ENCODE measurements around the gene TFG.
A peak's percentile ranks its signal among the peaks of the same experiment; 100 is the strongest.

TFG gene

DNA sequence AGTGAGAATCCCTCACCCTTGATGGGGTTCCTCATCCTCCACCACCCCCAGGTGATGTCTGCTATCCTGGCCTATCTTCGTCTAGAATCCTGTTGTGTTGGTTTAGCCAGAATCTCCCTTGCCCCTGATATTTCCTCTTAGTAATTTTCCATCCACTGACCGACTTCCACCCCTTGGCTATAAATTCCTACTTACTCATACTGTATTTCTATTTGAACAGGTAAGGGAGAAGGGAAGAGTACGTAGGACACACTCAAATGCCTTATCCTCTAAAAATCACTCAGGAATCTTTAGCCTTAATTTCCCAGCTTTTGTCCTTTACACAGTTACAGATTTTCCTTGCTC, 678 bp upstream of the TFG start:
- DNase-seq, result no peak

DNA sequence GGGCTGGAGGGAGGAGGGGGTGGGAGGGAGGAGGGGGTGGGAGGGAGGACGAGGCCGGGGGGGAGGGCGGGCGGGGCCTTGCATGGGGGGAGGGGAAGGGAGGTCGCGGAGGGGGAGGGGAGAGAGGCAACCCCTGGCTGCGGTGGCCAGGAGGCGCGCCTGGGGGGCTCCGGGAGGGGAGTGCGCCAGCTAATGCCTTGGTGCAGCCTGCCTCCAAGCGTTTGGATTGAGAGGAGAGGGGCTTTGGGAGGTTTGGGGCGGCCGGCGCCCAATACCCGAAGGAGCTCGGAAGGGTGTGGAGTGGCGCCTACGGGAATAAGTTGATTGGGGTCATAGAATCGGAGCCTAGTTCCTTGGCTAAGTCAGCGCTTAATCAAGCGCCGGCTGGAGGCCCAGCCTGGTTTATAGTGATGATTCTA, 557 bp downstream of the TFG start:
- peak; percentile 34 for DNase-seq

DNA sequence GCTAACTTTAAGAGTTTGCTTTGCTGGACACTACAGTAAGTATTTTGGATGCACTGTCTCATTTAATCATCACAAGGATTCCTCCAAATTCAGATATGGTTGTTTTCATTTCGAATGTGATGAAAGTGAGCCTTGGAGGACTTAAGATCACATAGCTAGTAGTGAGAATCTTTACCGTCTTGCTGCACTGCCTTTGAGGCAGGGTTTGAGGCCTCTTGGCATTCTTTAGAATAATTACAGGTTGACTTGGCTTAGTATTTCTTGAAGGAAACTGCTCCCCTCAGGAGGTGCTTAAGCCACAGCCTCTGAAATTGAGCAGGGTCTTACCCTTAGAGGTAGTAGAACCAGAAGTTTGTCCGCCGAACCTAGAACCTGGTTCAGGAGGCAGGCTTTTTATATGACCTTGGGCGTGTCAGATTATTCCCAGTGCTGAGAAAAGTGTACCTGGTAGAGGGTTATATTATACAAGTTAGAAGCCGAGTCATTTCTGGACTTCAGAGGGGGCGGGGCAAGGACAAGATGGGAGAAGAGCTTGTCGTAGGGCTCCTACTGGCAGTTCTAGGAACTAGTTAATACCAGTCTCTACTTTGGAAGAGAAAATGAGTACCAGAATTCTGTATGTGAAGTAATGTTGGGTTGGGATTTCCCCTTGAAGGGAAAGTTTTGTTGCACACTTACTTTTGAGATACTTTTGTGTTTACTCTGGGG, 1.1 kb downstream of the TFG start:
- DNase-seq, result peak; percentile 32

DNA sequence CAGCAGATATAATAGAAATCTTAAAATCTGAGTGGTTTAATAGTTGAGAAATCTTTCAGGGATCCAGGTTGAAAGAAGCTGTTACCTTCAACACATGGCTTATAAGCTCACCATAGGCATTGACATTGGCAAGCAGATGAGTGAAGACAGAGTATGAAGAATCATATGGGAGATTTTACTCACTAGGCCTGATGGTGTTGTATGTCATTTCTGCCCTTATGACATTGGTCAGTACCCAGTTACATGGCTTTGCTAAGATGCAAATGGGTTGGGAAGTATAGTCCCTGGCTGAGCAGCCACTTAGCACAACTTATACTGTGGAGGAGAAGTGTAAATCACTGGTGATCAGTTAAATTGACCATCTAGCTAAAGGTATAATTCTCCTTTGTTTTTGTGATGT, 5.9 kb downstream of the TFG start:
- DNase-seq, result no peak

DNA sequence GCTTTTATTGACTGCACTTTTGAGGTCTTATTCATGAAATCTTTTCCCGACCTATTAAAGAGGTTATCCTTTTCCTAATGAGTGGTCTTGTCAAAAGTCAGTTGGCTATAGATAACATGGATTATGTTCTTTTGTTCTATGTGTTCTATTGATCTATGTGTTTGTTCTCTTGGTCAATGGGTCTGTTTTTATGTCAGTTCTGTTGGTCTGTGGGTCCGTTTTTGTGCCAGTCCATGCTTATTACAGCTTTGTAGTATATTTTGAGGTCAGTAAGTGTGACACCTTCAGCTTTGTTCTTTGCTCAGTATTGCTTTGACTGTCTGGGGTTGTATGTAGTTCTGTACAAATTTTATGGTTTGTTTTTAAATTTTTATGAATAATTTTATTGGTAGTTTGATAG, 7.8 kb downstream of the TFG start:
- no peak for DNase-seq

DNA sequence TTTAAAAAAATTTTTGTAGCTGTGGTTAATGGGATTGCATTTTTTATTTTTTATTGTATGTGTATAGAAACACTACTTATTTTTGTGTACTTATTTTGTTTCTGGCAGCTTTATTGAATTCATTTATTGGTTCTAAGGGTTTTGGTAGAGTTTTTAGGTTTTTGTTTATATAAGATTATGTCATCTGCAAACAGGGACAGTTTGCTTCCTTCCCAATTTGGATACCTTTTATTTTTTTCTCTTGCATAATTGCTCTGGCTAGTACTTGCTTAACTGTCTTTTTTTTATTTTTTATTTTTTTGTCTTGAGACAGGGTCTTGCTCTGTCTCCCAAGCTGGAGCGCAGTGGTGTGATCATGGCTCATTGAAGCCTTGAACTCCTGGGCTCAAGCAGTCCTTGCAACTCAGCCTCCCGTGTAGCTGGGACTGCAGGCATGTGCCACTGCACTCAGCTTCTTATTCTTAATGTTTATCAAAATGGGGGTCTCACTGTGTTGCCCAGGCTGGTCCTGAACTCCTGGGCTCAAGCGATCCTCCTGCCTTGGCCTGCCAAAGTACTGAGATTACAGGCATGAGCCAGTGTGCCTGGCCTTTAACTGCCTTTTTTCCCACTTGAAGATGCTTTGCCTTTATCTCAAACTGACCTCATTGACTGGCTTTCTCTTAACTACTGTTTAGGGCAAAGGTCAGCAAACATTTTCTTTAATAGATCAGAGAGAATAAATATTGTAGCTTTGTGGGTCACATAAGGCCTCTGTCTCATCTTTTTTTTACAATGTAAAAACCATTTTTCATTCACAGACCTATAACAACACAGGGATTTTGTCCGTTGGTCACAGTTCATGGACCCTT, 8.6 kb downstream of the TFG start:
- no peak for DNase-seq

DNA sequence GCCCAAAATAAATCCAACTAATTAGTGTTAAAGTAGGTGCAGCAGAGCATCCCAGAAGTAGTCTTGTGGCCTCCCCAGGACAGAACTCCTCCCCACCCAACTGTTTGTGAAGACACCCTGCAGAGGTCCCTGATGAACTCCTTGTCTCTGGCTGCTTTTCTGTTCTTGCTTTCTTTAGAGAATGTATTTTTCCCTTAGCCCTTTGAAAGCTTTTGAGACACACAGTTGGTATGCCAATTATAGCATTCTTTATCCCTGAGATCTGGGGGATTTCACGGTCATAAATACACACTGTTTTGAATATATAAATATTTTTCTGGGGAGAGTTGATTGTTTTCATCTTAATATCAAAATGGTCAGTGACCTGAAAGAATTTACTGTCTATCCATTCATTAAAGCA, 9.8 kb downstream of the TFG start:
- DNase-seq, result no peak

DNA sequence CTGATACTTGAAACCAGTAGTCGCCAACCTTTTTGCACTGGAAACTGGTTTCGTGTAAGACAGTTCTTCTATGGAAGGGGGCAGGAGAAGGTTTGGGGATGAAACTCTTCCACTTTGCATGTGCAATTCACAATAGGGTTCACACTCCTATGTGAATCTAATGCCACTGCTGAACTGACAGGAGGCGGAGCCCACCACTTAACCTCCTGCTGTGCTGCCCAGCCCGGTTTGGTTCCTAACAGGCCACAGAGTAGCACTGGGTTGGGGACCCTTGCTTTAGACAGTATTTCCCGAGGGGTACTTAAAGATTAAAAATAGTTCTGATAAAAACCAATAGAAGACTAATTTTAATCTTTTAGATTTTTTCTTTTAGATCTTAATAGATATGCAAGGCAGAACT, 11.1 kb downstream of the TFG start:
- DNase-seq, result no peak

DNA sequence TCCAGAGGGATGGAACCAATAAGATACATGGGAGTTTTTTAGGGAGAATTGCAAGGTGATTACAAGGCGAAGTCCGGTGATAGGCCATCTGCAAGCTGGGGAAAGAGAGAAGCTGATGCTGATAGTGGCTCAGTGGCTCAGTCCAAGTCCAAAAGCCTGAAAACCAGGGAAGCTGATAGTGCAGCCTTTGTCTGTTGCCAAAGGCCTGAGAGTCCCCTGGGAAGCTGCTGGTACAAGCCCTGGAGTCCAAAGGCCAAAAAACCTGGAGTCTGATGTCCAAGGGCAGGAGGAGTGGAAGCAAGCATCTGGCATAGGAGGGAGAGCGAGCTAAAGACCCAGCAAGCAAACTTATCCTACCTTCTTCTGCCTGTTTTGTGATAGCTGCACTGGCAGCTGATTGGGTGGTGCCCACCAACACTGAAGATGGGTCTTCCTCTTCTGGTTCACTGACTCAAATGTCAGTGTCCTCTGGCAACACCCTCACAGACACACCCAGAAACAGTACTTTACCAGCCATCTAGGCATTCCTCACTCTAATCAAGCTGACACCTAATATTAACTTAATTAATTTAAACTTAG, 16.7 kb downstream of the TFG start:
- DNase-seq, result no peak

DNA sequence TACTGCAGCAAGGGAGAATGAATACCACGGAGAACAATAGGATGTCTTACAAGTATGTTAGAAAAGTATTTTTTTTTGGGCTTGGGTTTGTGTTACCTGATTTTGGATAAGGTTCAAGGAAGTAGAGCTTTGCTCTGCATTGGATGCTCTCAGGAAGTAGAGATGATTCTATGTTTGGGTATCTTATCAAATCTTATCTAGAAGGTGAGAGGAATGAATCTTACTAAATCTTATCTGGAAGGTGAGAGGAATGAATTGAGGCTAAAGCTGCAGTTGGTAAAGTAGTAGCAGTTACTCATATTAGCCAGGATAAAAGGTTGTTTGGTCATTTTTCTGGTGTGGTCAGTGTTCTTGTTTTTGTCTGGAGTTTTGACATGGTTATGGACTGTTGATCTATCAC, 17.4 kb downstream of the TFG start:
- DNase-seq, result no peak

DNA sequence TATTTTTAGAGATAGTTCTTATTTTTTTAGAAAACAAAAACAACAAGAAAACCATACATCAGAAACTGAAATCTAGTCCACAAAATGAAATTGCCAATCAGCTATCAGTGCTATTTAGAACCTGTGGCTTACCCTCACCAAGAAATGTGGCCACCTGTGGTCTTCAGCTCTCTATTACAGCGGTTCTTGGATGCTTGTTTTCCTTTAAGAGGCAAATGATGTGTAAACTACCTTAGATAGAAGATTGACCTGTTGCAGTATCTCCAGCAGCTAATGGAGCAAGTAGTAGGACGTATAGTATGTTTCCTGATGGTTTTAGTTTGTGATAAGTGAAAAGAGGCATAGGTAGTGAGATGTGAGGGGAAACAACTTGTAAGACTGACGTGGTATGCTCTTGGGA, 21.2 kb downstream of the TFG start:
- no peak for DNase-seq

DNA sequence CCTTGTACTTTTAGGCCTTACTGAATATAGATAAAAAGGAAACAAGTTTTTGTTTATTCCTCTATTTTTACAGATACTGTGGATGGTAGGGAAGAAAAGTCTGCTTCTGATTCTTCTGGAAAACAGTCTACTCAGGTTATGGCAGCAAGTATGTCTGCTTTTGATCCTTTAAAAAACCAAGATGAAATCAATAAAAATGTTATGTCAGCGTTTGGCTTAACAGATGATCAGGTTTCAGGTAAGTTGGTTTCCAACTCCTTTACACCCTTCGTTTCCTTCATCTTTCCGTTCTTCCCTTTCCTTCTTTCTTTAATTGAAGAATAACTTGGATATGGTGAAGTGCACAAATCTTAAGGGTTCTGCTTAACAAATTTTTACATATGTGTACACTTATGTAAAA, 23.1 kb downstream of the TFG start:
- no peak for DNase-seq

DNA sequence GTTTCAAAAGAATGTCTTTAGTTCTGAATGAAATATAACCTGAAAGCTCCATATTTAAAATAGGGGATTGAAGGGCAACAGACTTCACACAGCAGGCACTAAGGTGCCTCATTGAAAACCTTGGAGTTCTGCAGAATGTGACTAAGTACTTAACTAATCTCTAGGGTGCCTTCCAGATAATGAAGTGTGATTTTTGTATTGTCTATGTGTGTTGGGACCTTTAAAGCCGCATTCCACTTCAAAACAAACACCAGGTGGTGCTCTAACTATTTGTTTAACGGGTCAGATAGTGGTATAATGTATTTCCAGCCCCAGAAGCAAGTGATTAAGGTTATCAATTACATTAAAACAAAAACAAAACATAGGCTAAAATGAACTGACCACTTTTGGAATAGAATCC, 28.0 kb downstream of the TFG start:
- no peak for DNase-seq

DNA sequence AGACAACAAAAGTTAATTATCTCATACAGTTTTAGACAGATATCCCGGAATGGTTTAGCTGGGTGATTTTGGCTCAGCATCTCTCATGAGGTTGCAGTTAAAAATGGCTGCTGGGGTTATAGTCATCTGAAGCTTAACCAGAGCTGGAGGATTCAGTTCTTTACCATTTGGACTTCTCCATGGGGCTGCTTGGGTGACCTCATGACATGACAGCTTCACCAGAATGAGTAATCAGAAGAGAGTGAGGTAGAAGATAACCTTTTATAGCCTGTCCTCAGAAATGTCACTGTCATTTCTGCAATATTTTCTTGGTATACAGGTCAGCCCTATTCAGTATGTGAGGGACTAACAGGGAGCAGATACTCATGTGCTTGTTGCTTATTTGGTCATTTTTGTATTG, 30.9 kb downstream of the TFG start:
- DNase-seq, result no peak

DNA sequence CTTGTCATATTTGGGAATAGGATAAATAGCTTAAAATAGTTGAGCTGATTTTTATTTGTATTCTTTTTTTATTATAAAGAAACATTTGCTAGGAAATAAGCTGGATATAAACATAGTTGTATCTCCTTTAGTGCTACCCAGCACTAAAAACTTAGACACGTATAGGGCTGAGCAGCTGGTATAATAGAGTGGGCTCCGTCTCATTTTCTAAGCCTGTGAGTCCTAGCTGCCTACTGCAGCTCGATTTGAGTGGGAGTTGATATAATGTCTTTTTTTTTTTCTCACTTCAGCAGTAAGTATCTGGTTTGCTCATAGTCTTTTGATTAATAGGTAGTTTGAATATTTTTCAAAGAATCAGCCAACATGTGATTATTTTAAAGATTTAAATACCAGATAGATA, 34.2 kb downstream of the TFG start:
- no peak for DNase-seq

DNA sequence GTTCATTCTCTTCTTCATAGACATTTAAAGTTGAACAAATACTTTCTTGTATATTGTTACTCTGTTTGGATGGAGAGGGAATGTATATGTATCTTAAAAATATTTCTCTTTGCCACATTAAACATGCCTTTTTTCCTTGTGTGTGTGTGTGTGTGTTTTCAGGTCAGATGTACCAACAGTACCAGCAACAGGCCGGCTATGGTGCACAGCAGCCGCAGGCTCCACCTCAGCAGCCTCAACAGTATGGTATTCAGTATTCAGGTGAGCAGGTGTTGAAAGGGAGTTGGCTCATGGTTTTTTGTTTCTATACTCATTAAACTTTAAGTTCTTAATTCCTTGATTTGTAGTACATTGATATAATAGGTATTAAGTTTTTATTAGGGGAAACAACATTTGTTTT, 35.4 kb downstream of the TFG start:
- DNase-seq, result no peak

DNA sequence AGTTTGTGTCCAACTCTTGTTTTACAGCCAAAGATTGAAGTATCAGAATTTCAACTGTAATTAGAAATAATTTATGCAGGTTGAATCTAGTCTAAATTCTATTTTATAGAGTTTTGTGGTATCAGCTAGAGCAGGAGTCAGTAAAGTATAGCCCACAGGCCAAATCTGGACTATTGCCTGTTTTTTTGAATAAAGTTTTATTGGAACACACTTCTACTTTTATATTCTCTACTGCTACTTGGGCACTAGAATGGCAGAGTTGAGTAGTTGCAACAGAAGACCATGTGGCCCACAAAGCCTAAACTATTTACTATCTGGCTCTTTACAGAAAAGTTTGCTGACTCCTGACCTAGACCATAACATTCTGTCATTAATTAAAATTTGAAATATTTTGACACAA, 36.3 kb downstream of the TFG start:
- DNase-seq, result no peak

DNA sequence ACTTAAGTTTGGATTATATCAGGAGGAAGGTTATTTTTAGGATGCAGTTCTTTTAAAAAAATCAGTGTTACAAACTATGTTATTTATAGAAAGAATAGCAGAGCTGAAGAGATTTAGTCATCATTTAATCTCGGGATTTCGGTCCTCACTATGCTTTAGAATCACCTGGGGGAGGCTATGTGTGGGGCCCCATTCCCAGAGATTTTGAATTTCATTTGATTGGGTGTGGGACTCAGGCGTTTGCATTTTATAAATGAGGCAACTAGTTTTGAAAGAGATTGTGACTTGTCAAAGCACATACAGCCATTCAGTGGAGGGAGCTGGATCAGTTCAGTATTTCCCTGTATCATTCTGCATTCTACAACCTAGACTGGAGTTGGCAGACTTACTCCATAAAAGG, 36.8 kb downstream of the TFG start:
- DNase-seq, result no peak

DNA sequence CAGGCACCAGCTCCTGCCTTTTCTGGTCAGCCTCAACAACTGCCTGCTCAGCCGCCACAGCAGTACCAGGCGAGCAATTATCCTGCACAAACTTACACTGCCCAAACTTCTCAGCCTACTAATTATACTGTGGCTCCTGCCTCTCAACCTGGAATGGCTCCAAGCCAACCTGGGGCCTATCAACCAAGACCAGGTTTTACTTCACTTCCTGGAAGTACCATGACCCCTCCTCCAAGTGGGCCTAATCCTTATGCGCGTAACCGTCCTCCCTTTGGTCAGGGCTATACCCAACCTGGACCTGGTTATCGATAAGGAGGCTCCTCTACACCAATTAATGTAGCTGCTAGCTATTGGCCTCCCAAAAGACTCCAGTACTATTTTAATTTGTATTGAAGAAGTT, 38.9 kb downstream of the TFG start:
- no peak for DNase-seq

DNA sequence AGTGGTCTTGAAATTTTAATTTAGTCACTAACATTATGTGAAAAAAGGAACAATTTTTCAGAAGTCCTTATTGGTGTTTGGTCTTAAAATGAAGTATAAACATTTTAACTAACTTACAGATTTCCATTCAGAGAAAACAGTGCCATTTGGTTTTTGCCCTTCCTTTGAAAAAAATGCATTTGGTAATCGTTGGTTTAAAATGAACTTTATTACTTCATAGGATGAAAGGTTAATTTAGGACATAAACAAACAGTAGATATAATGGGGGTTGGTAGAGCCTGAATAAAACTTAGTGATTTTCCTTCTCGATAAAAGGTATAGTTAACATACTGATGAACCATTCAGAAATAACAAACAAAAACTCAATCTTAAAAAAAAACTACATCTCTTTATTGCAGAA, 39.7 kb downstream of the TFG start:
- no peak for DNase-seq

DNA sequence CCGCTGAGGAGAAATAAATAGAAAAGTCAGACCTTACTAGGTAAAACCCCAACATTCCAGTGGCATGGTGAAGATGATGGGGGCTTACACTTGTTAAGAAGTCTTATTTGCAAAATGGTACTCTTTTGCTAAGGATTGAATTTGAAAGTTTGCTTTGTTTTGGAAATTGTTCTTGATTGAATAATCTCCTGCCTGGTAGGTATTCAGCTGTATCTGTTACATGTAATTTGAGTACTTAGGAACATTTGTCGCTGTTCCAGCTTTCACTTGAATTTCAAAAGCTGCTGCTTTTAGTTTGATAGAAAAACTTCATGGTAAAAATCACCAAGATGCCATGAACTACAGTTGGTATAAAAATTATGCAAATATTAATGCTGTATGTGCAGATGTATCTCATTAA, 44.6 kb downstream of the TFG start:
- no peak for DNase-seq

DNA sequence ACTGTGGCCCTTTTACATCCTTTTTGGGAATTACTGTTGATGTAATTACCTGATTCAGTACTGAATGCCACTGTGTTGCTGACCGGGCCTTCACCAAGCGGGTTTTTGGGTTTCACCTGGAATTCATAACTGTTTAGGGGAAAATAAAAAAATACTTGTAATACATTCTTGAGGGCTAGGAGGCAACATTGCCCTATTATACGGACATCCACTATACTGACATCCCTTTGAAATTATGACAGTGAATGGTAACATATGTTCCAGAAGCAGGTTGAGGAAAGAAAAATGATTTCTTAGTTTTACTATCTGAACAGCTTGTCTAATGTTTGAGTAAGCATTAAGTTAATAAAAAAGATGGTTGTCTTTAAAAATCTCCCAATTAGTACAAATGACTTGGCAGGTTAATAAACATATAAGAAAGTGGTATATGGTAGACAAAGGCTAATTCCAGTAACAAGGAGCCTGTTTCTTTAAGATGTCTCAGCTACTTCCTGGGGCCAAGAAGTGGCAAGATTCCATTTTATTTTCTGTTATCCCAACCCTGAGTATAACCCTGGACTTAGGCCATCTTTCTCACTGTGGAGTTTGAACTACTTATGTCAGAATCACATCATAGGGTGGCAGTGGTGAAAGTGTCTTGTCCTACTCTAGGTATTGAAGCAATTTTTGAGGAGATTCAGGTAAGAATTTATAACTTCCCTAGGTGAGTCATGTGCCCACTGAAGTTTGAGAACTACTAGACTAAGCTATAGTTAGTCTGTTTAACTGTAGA, 45.5 kb downstream of the TFG start:
- no peak for DNase-seq

DNA sequence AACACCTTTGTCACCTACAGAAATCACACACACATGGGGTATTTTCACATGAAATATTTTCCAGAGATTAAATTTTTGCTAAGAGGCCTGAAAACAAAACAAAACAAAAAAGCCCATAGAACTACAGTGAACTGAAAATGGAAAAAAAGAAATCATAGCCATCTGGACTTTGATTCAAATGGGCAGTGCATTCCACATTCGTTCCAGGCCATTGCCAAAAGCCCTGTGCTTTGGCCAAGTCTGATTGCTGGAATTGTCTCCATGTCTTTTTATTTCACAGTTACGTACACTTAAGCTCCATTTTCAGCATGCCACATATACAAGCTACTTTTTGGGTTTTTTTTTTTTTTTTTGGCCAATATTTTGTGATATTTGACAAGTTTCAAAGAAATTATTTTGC, 47.1 kb downstream of the TFG start:
- no peak for DNase-seq

DNA sequence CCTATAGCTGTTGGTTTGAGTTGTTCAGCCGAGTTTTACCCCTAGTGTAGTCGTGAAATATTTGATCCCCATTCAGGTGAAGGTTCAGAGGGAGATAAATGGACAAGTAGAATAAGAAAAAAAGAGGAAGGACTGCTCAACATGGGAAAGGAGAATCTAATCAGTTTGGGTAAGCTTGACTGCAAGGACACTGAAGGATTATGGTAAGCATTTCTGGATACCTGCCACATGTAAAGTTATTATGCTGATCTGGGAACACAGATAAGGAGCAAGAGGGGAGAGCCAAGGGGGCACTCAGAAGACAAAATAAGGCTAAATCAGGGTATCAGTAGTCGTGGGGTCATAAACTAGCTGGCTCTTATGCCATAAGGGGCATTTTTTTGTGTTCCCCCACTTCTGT, 49.9 kb downstream of the TFG start:
- DNase-seq, result no peak

All from activated CD8-positive, alpha-beta memory T cell treated with anti-CD3 and anti-CD28 coated beads, Interleukin-2, amount 50 U/mL, for 4 hours (primary cell).